ENCODE measurements around the gene AATF. TPM values are rescaled to one million over a fixed set of nuclear protein-coding genes. Genes with fewer than 3 reads are reported as not detected.

The AATF gene
- total and polyA plus RNA-seq, 2 of the 8 experiments (the other 6 are each of a cell fraction or from before 2014, with no cell fraction given): 20.1 to 62.8 TPM

GRCh38 chr17:36994438-36994837 lies 45.7 kb downstream of the AATF start:
- ChIA-PET CTCF (ENCODE audit: partially characterized antibody) (interaction anchor here (1.3 kb wide), 1 partner anchor 12 kb away, joined by 3 read pairs; no protein-coding TSS in a partner anchor), POLR2A (ENCODE audit: partially characterized antibody) (no interaction called here)
- no peaks in the 10 kb centered on the region for H3K27me3 ChIP-seq (replicated peaks in 1 of 4; ENCODE audit: control insufficient read depth in 3 of 4, extremely low read depth in 1 of 4, insufficient read depth in 3 of 4, low read length in 3 of 4)

More at GRCh38 chr17:36994438-36994837, 45.7 kb downstream of the AATF start:
- H2BK5ac ChIP-seq (ENCODE audit: low read depth, low read length): no peak overlapping the region
- no peak overlapping the region for H4K5ac ChIP-seq (ENCODE audit: insufficient read length, low read depth, low read length)
- H2BK20ac ChIP-seq (ENCODE audit: low read length): no peak overlapping the region
- H3K4me3 ChIP-seq (ENCODE audit: extremely low read depth in 1 of 4, insufficient read depth in 2 of 4, low read depth in 3 of 4, low read length in 4 of 4): no peak overlapping the region
- H2BK15ac ChIP-seq (ENCODE audit: low read length): no peak overlapping the region
- DNase-seq (ENCODE audit: low read depth in 1 of 2, low spot score in 2 of 2): no peak
- H3K23ac ChIP-seq (ENCODE audit: insufficient read length): no peak overlapping the region
- no peak overlapping the region for H3K9ac ChIP-seq (replicated peaks in 1 of 4; ENCODE audit: extremely low read depth in 1 of 4, low read depth in 3 of 4, low read length in 3 of 4)
- H3K23me2 ChIP-seq (ENCODE audit: low read depth, low read length): no peaks in the 10 kb centered on the region
- FAIRE-seq: no peak
- no peak overlapping the region for H2BK120ac ChIP-seq (replicated peaks; ENCODE audit: low read depth, low read length)
- H3K18ac ChIP-seq (ENCODE audit: extremely low read depth, low read length): no peak overlapping the region
- H3K4me1 ChIP-seq (replicated peaks in 1 of 4; ENCODE audit: control insufficient read depth in 3 of 4, insufficient read depth in 4 of 4, low read length in 3 of 4): no peaks in the 10 kb centered on the region
- no peaks in the 10 kb centered on the region for H3K79me2 ChIP-seq (ENCODE audit: control insufficient read depth in 1 of 2, insufficient read depth in 2 of 2, low read length in 2 of 2)
- H3K9me3 ChIP-seq (ENCODE audit: insufficient read depth in 2 of 2, low read depth in 1 of 2, low read length in 1 of 2): no peaks in the 10 kb centered on the region; a peak in 1 of 4 replicates
- H2AK5ac ChIP-seq (ENCODE audit: low read depth, low read length): no peak overlapping the region
- H2AFZ ChIP-seq (ENCODE audit: low read length): no peak overlapping the region
- H3K36me3 ChIP-seq (ENCODE audit: control insufficient read depth in 2 of 4, insufficient read depth in 4 of 4, low read length in 3 of 4): peaks cover 4 to 43% (median 25%) of the 10 kb centered on the region in 4 experiments; a peak in 7 of 8 replicates
- H3K4ac ChIP-seq (replicated peaks; ENCODE audit: insufficient read length, low read depth, low read length): no peak overlapping the region
- H3K14ac ChIP-seq (ENCODE audit: insufficient read length): no peak overlapping the region
- no peak overlapping the region for H3K56ac ChIP-seq (replicated peaks; ENCODE audit: insufficient read length, low read depth, low read length)
- no peak overlapping the region for H3K4me2 ChIP-seq (ENCODE audit: insufficient read depth in 1 of 2, low read depth in 2 of 2, low read length in 2 of 2)
- H4K20me1 ChIP-seq (replicated peaks in 1 of 2; ENCODE audit: control insufficient read depth in 1 of 2, insufficient read depth in 2 of 2, low read length in 2 of 2): no peaks in the 10 kb centered on the region
- H2BK12ac ChIP-seq (ENCODE audit: low read depth, low read length): no peak overlapping the region
- H4K8ac ChIP-seq (ENCODE audit: extremely low read depth, insufficient read depth, low read length): no peak overlapping the region
- no peak overlapping the region for H3K27ac ChIP-seq (ENCODE audit: low read depth, low read length)
- 89% methylated on average over 3 of the region's 3 CpGs; no CpG with 5 or more reads in 1 of the 2 experiments for WGBS, 2 experiments (ENCODE audit: extremely low coverage in 1 of 2, insufficient coverage in 1 of 2, insufficient read length in 1 of 2, insufficient replicate concordance in 2 of 2, low coverage in 1 of 2, low lambda C conversion rate in 2 of 2, missing lambda C conversion rate in 1 of 2)
- TF ChIP-seq ZNF274 (IDR thresholded peaks at IDR 0.05; ENCODE audit: borderline replicate concordance, extremely low read depth, low read length) (no peak), ATF2 (IDR thresholded peaks at IDR 0.05; ENCODE audit: low read length) (no peak), TCF12 (IDR thresholded peaks at IDR 0.05; ENCODE audit: low read depth, low read length) (no peak), SP1 (IDR thresholded peaks at IDR 0.05; ENCODE audit: low read depth, low read length) (no peak), SUZ12 (IDR thresholded peaks at IDR 0.05; ENCODE audit: low read length) (no peak), TAF1 (IDR thresholded peaks at IDR 0.05; ENCODE audit: low read depth, low read length) (no peak), CHD1 (IDR thresholded peaks at IDR 0.05; ENCODE audit: low read depth, low read length) (no peak), JUN (IDR thresholded peaks at IDR 0.05; ENCODE audit: low read depth, low read length) (no peak), SAP30 (IDR thresholded peaks at IDR 0.05; ENCODE audit: insufficient read depth, insufficient replicate concordance, low read length) (no peak), ATF3 (IDR thresholded peaks at IDR 0.05; ENCODE audit: insufficient read depth, low read depth, low read length) (no peak), RFX5 (IDR thresholded peaks at IDR 0.05; ENCODE audit: borderline replicate concordance, low read depth, low read length) (no peak), TAF7 (optimal IDR thresholded peaks at IDR 0.05; ENCODE audit: borderline replicate concordance, low read depth, low read length) (no peak)
- H4K91ac ChIP-seq (replicated peaks; ENCODE audit: insufficient read length, low read length): no peak overlapping the region
- H3K79me1 ChIP-seq (ENCODE audit: low read depth, low read length): no peaks in the 10 kb centered on the region

Measured in H1 (cell line).